ENCODE measurements around the gene EYS. TPM values are rescaled to one million over a fixed set of nuclear protein-coding genes. Genes with fewer than 3 reads are reported as not detected.

EYS gene
- total and polyA plus RNA-seq, 2 of the 8 experiments (the other 6 are each of a cell fraction or from before 2014, with no cell fraction given), result 0.05 to 0.13 TPM

- Histone ChIP-seq H2BK120ac (replicated peaks; ENCODE audit: low read depth, low read length) (no peak overlapping the region), H3K14ac (ENCODE audit: insufficient read length) (no peak overlapping the region), H3K27me3 (replicated peaks in 1 of 4; ENCODE audit: control insufficient read depth in 3 of 4, extremely low read depth in 1 of 4, insufficient read depth in 3 of 4, low read length in 3 of 4) (no peaks in the 10 kb centered on the region), H4K8ac (ENCODE audit: extremely low read depth, insufficient read depth, low read length) (no peak overlapping the region), H3K56ac (replicated peaks; ENCODE audit: insufficient read length, low read depth, low read length) (no peak overlapping the region), H3K9me3 (ENCODE audit: insufficient read depth in 2 of 2, low read depth in 1 of 2, low read length in 1 of 2) (no peaks in the 10 kb centered on the region), H3K23me2 (ENCODE audit: low read depth, low read length) (no peaks in the 10 kb centered on the region), H3K18ac (ENCODE audit: extremely low read depth, low read length) (no peak overlapping the region), H2AK5ac (ENCODE audit: low read depth, low read length) (no peak overlapping the region), H3K4me3 (ENCODE audit: extremely low read depth in 1 of 4, insufficient read depth in 2 of 4, low read depth in 3 of 4, low read length in 4 of 4) (no peak overlapping the region), H3K27ac (ENCODE audit: low read depth, low read length) (no peak overlapping the region), H3K79me2 (ENCODE audit: control insufficient read depth in 1 of 2, insufficient read depth in 2 of 2, low read length in 2 of 2) (no peaks in the 10 kb centered on the region), H3K4me1 (replicated peaks in 1 of 4; ENCODE audit: control insufficient read depth in 3 of 4, insufficient read depth in 4 of 4, low read length in 3 of 4) (no peaks in the 10 kb centered on the region), H2BK5ac (ENCODE audit: low read depth, low read length) (no peak overlapping the region), H4K5ac (ENCODE audit: insufficient read length, low read depth, low read length) (no peak overlapping the region), H3K79me1 (ENCODE audit: low read depth, low read length) (no peaks in the 10 kb centered on the region), H3K9ac (replicated peaks in 1 of 4; ENCODE audit: extremely low read depth in 1 of 4, low read depth in 3 of 4, low read length in 3 of 4) (no peak overlapping the region), H2AFZ (ENCODE audit: low read length) (no peak overlapping the region), H3K4ac (replicated peaks; ENCODE audit: insufficient read length, low read depth, low read length) (no peak overlapping the region), H3K36me3 (ENCODE audit: control insufficient read depth in 2 of 4, insufficient read depth in 4 of 4, low read length in 3 of 4) (peaks cover 2 to 27% (median 22%) of the 10 kb centered on the region in 4 experiments; a peak in 7 of 8 replicates), H4K20me1 (replicated peaks in 1 of 2; ENCODE audit: control insufficient read depth in 1 of 2, insufficient read depth in 2 of 2, low read length in 2 of 2) (no peaks in the 10 kb centered on the region), H4K91ac (replicated peaks; ENCODE audit: insufficient read length, low read length) (no peak overlapping the region), H2BK20ac (ENCODE audit: low read length) (no peak overlapping the region), H3K23ac (ENCODE audit: insufficient read length) (no peak overlapping the region), H3K4me2 (ENCODE audit: insufficient read depth in 1 of 2, low read depth in 2 of 2, low read length in 2 of 2) (no peak overlapping the region), H2BK15ac (ENCODE audit: low read length) (no peak overlapping the region), H2BK12ac (ENCODE audit: low read depth, low read length) (no peak overlapping the region)
- TF ChIP-seq TCF12 (IDR thresholded peaks at IDR 0.05; ENCODE audit: low read depth, low read length) (no peak), POLR2A (IDR thresholded peaks at IDR 0.05; ENCODE audit: control extremely low read depth in 1 of 2, low read depth in 2 of 2, low read length in 2 of 2) (no peak), SAP30 (IDR thresholded peaks at IDR 0.05; ENCODE audit: insufficient read depth, insufficient replicate concordance, low read length) (no peak), NANOG (IDR thresholded peaks at IDR 0.05; ENCODE audit: insufficient read depth, low read depth, low read length, poor library complexity, severe bottlenecking) (no peak), TAF7 (optimal IDR thresholded peaks at IDR 0.05; ENCODE audit: borderline replicate concordance, low read depth, low read length) (no peak), EP300 (IDR thresholded peaks at IDR 0.05; ENCODE audit: borderline replicate concordance in 1 of 2, low read depth in 2 of 2, low read length in 2 of 2) (no peak), SIRT6 (IDR thresholded peaks at IDR 0.05; ENCODE audit: low read length) (no peak), CBX8 (IDR thresholded peaks at IDR 0.05; ENCODE audit: borderline replicate concordance, low read depth, low read length) (no peak)
- CTCF ChIA-PET (ENCODE audit: partially characterized antibody), result interaction anchor here (1.8 kb wide), 1 partner anchor 86 kb away, joined by 10 read pairs; no protein-coding TSS in a partner anchor
- WGBS, 2 experiments (ENCODE audit: extremely low coverage in 1 of 2, insufficient coverage in 1 of 2, insufficient read length in 1 of 2, insufficient replicate concordance in 2 of 2, low coverage in 1 of 2, low lambda C conversion rate in 2 of 2, missing lambda C conversion rate in 1 of 2), result 86% methylated on average over 2 of the region's 2 CpGs; no CpG with 5 or more reads in 1 of the 2 experiments
- DNase-seq (ENCODE audit: low read depth in 1 of 2, low spot score in 2 of 2) (no peak), FAIRE-seq (no peak)
- POLR2A ChIA-PET (ENCODE audit: partially characterized antibody), result interaction anchor here (0.6 to 1.5 kb wide), 2 partner anchors 31 to 75 kb away, joined by 3 read pairs; no protein-coding TSS in a partner anchor
Observed at GRCh38 chr6:63716169-63716568, 1990.9 kb downstream of the EYS start.

Measured in H1 (cell line).